ENCODE results near the gene MEPCE.

MEPCE gene

GRCh38 chr7:100407285-100408180 is 22.1 kb upstream of the MEPCE start:
- peak; percentile 37 for DNase-seq

GRCh38 chr7:100411101-100411500 is 18.5 kb upstream of the MEPCE start:
- DNase-seq = no peak

GRCh38 chr7:100413346-100413745 is 16.3 kb upstream of the MEPCE start:
- no peak for DNase-seq

GRCh38 chr7:100413889-100414288 is 15.7 kb upstream of the MEPCE start:
- no peak for DNase-seq

- no peak for DNase-seq
These were observed 14.2 kb upstream of the MEPCE start for GRCh38 chr7:100415448-100415847.

GRCh38 chr7:100418930-100419659 is 10.5 kb upstream of the MEPCE start:
- no peak for DNase-seq

- no peak for DNase-seq
These were observed 9.9 kb upstream of the MEPCE start for GRCh38 chr7:100419660-100420226.

- no peak for DNase-seq
These were observed 6.3 kb upstream of the MEPCE start for GRCh38 chr7:100423315-100423714.

GRCh38 chr7:100425347-100425746 is 4.3 kb upstream of the MEPCE start:
- no peak for DNase-seq

GRCh38 chr7:100426516-100426915 is 3.1 kb upstream of the MEPCE start:
- DNase-seq = no peak

GRCh38 chr7:100427762-100428198 is 1.9 kb upstream of the MEPCE start:
- no peak for DNase-seq

GRCh38 chr7:100428199-100428966 is 1.2 kb upstream of the MEPCE start, which contains the start of gene ZCWPW1:
Gene ZCWPW1, minus strand, starts transcription at chr7:100428703. Its CDS starts 8,054 bp downstream, at chr7:100420649.
- DNase-seq = peak; percentile 93

- peak; percentile 99 for DNase-seq
These were observed 529 bp upstream of the MEPCE start for GRCh38 chr7:100428967-100429636.

GRCh38 chr7:100430493-100431285 is 1.1 kb downstream of the MEPCE start:
- DNase-seq = no peak

GRCh38 chr7:100431286-100431735 is 1.7 kb downstream of the MEPCE start:
- no peak for DNase-seq

GRCh38 chr7:100432053-100432452 is 2.4 kb downstream of the MEPCE start:
- DNase-seq = no peak

- no peak for DNase-seq
These were observed 3.1 kb downstream of the MEPCE start for GRCh38 chr7:100432621-100433275.

GRCh38 chr7:100433276-100433591 is 3.6 kb downstream of the MEPCE start:
- no peak for DNase-seq

- no peak for DNase-seq
These were observed 4.1 kb downstream of the MEPCE start for GRCh38 chr7:100433592-100434296.
